ENCODE measurements around the gene DACH1. TPM values are rescaled to one million over a fixed set of nuclear protein-coding genes. Genes with fewer than 3 reads are reported as not detected.

Gene DACH1
- total RNA-seq, 4 donors from 2014 or later = 2.2 to 5.9 (median 2.8) TPM

GRCh38 chr13:71714802-71715375, 152.1 kb downstream of the DACH1 start:
- WGBS, 2 donors = 60 to 64% methylated on average over 2 of the region's 2 CpGs

DNA sequence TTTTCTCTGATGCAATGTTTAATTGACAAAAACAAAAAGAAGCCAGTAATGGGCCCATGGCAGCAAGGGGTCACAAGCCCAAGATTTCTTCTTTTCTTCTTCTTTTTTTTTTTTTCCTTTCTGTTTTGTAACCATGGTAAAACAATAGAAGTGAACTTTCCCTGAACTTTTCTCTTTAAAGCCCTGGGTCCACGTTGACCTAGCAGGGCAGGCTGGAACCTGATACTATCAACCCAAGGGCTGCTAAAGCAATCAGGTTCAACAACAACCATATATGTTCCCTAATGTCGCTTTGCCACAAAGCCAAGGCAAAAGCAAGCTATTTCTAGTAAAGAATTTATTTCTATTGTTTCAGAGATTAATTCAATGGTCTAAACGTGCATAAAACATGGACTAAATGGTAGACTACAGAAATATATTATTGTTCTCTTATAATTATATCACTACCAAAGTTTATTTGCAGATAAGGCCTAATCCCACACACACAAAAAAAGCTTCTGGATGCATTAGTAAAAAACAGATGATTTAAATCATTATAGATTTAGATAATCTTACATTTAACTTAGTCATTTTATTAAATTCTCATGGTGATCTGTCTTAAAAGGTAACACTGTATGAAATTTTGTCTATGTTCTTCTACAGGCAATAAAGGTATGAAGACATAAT, 153.9 kb downstream of the DACH1 start:
- Histone ChIP-seq H3K9me3 (no peaks in the 10 kb centered on the region), H3K36me3 (no peaks in the 10 kb centered on the region), H3K4me1 (peaks cover 0 to 8% (median 0%) of the 10 kb centered on the region in 4 donors), H3K4me3 (no peak overlapping the region), H3K27ac (no peak overlapping the region), H3K27me3 (no peaks in the 10 kb centered on the region)
- no peak for DNase-seq (ENCODE audit: low spot score in 2 of 2)
- no peak for TF ChIP-seq EP300 (IDR thresholded peaks at IDR 0.05)
- TF ChIP-seq CTCF (IDR thresholded peaks at IDR 0.05) = no peak
- no peak for TF ChIP-seq POLR2A (IDR thresholded peaks at IDR 0.05)
- WGBS, 2 donors = 30 to 31% methylated on average over 3 of the region's 3 CpGs

More at GRCh38 chr13:71714802-71715375, 152.1 kb downstream of the DACH1 start:
- Histone ChIP-seq H3K27ac (no peak overlapping the region), H3K4me3 (no peak overlapping the region), H3K27me3 (no peaks in the 10 kb centered on the region), H3K36me3 (no peaks in the 10 kb centered on the region), H3K4me1 (peaks cover 0 to 8% (median 0%) of the 10 kb centered on the region in 4 donors), H3K9me3 (no peaks in the 10 kb centered on the region)
- TF ChIP-seq EP300 (IDR thresholded peaks at IDR 0.05) = no peak
- no peak for TF ChIP-seq POLR2A (IDR thresholded peaks at IDR 0.05)
- TF ChIP-seq CTCF (IDR thresholded peaks at IDR 0.05) = no peak
- no peak for DNase-seq (ENCODE audit: low spot score in 2 of 2)

DNA sequence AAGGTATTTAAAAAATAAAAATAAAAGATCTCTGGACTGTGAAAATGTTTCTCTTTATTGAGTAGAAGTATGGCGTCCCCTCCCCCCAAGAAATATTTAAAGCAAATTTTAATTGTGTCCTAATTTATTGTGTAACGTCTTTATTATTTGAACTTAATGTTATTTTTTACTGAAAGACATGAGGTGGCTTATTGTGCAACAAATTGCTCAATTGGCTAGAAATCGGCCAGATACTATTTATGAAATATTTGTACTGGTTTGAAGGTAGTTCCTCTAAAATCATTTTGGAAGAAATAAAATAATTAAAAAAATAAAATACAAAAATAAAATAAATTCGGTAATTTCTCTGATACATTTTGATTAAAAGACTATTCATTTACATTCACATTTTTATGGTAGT, 162.3 kb downstream of the DACH1 start:
- no peaks in the 10 kb centered on the region for H3K36me3 ChIP-seq
- 76 to 84% methylated on average over 4 of the region's 4 CpGs for WGBS, 2 donors
- no peaks in the 10 kb centered on the region for H3K4me1 ChIP-seq
- H3K4me3 ChIP-seq = no peak overlapping the region
- TF ChIP-seq POLR2A (IDR thresholded peaks at IDR 0.05) = no peak
- no peak for TF ChIP-seq CTCF (IDR thresholded peaks at IDR 0.05)
- TF ChIP-seq EP300 (IDR thresholded peaks at IDR 0.05) = no peak
- H3K27ac ChIP-seq = no peak overlapping the region
- DNase-seq (ENCODE audit: low spot score in 2 of 2) = no peak
- H3K27me3 ChIP-seq = no peaks in the 10 kb centered on the region
- H3K9me3 ChIP-seq = no peaks in the 10 kb centered on the region

DNA sequence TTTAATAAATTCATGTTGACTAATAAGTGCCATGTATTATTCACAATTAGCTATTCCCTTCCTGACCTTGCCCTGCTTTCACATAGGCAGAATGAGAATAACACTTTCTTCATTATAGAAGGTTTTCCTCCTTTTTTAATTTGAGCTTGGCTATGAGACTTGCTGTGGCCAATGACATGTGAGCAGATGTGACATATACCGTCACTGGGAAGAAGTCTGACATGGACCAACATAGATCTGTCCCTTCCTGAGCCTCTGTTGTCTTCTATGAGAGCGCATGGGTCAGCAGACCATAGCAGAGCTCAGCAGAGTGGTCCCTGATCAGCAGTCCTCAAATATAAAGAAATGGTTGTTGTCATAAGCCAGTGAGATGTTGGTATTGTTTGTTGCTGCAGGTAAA, 163.9 kb downstream of the DACH1 start:
- Histone ChIP-seq H3K4me1 (no peaks in the 10 kb centered on the region), H3K9me3 (no peaks in the 10 kb centered on the region), H3K4me3 (no peak overlapping the region), H3K36me3 (no peaks in the 10 kb centered on the region), H3K27ac (no peak overlapping the region), H3K27me3 (no peaks in the 10 kb centered on the region)
- DNase-seq (ENCODE audit: low spot score in 2 of 2) = no peak
- 93 to 94% methylated on average over 2 of the region's 2 CpGs for WGBS, 2 donors
- TF ChIP-seq POLR2A (IDR thresholded peaks at IDR 0.05) (no peak), CTCF (IDR thresholded peaks at IDR 0.05) (no peak), EP300 (IDR thresholded peaks at IDR 0.05) (no peak)

DNA sequence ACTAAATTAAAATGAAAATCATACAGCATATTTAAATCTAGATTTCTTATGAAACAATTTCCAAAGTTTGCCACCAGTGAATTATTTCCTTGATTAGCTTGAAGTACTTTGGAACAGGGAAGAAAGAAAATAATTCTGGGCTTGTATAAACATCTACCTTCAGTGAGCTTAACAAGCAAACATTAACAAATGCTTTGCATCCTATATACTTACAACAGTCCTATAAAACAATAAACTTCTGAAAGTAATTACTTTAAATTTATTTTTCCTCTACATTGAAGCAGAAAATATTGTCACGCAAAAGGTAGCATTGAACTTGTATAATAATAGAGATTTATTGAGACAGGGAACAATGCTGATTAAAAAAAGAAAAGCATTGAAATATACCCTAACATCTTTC, 164.8 kb downstream of the DACH1 start:
- H3K27ac ChIP-seq = no peak overlapping the region
- no peaks in the 10 kb centered on the region for H3K27me3 ChIP-seq
- WGBS, 2 donors = 94 to 100% methylated on average over 1 of the region's 1 CpG
- TF ChIP-seq POLR2A (IDR thresholded peaks at IDR 0.05) (no peak), EP300 (IDR thresholded peaks at IDR 0.05) (no peak), CTCF (IDR thresholded peaks at IDR 0.05) (no peak)
- H3K9me3 ChIP-seq = no peaks in the 10 kb centered on the region
- H3K36me3 ChIP-seq = no peaks in the 10 kb centered on the region
- no peaks in the 10 kb centered on the region for H3K4me1 ChIP-seq
- H3K4me3 ChIP-seq = no peak overlapping the region
- no peak for DNase-seq (ENCODE audit: low spot score in 2 of 2)

Measured in tibial nerve (tissue), 4 donors.